CD4-positive, alpha-beta T cell treated with Interleukin-1 beta for 1 hour (primary cell): ENCODE measurements around the gene COQ7.
A peak's percentile ranks its signal among the peaks of the same experiment; 100 is the strongest.

Experiments used
- DNase-seq, 2 donors: peaks; one replicate each; pipeline ENCODE4 v3.0.0-alpha.2; 2020 to 2022

The COQ7 gene

DNA sequence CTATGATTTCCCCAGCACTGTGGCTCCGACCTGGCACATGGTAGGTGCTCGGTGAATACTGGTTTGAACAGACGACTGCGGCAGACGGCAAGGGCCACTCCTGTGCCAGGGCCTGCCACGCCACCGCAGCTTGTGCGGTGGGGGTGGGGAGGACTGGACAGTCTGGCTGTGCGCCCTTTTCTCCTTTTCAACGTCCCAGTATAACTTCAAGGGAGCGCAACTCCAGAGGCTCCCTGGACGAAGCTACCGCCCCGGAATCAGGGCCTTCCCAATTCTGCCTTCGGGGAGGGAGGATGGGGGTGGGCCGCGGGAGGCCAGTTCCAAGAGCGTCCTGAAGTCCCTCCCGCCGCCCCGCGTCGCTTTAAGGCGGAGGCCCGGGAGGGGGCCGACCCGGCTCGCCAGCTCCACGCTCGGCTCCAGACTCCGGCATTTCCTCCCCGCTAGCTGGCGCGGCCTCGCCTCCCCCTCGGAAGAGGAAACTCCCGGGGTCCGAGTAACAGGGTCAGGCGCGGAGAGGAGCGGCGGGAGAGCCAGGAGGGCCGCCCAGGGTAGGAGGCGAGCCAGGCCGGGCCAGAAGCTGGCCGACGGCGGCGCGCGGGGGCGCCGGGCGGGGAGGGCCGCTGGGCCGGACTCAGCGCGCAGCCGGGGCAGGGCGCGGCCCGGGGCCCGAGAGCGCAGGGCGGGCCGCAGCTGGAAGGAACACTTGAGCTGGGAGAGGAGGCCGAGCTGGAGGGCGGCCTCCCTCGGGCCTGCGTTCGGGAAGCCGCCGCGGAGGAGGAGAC, 46.4 kb downstream of the COQ7 start, which contains the start of gene ITPRIPL2:
Gene ITPRIPL2 (plus strand): TSS at position 388 of the 782 bp plus-strand sequence. CDS start 498 bp downstream, outside the sequence.
- DNase-seq: peak in 1 of 2 donors; percentile 25

DNA sequence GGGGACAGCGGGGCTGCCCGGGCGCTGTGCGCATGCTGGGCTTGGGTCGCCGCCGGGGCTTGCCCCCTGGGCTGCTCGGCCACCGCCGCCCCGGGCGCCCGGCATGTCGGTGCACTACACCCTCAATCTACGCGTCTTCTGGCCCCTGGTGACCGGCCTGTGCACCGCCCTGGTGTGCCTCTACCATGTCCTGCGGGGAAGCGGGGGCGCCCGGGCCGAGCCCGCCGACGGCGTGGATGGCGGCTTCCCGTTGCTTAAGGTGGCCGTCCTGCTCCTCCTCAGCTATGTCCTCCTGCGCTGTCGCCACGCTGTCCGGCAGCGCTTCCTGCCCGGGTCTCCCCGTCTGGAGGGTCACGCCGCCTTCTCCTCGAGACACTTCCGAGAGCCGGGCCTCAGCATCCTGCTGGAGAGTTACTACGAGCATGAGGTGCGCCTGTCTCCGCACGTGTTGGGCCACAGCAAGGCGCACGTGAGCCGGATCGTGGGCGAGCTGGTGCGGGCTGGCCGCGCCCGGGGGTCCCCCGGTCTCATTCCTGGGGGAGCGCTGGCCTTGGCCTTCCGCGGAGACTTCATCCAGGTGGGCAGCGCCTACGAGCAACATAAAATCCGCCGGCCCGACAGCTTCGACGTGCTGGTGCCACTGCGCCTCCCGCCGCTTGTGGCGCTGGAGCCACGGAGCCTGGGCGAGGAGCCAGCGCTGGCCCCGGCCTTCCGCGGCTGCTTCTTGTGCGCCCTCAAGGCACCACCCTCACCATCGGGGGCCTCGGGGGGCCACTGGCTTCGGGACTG, 47.1 kb downstream of the COQ7 start:
- DNase-seq: no peak

DNA sequence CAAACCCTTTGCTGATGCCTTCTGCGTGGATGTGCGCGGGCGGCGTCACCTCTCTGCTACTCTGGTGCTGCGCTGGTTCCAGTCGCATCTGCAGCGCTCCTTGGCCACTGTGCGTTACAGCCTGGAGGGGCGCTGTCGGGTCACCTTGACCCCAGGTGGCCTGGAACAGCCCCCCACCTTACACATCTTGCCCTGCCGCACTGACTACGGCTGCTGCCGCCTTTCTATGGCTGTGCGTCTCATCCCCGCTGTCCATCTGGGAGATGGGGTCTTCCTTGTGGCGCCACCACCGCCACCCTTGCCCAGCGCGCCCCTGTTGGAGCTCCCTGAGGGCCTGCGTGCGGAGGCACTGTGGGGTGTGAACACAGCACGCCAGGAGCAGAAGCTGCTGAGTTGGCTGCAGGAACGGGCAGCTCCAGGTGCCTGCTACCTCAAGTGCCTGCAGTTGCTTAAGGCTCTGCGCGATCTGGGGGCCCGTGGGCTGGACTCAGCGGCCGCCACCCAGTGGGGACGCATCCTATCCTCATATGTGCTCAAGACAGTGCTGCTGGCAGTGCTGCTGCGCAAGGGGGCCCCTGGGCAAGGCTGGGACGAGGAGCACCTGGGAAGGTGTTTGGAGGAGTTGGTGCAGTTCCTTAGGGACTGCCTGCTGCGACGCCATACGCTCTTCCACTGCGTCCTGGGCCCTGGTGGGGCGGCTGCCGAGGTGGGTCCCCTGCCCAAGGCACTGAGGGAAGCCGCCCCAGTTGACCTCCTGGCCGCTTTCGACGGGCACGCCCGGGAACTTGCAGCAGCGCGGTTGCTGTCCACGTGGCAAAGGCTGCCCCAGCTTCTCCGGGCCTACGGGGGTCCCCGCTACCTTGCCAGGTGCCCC, 48.0 kb downstream of the COQ7 start:
- DNase-seq: no peak

DNA sequence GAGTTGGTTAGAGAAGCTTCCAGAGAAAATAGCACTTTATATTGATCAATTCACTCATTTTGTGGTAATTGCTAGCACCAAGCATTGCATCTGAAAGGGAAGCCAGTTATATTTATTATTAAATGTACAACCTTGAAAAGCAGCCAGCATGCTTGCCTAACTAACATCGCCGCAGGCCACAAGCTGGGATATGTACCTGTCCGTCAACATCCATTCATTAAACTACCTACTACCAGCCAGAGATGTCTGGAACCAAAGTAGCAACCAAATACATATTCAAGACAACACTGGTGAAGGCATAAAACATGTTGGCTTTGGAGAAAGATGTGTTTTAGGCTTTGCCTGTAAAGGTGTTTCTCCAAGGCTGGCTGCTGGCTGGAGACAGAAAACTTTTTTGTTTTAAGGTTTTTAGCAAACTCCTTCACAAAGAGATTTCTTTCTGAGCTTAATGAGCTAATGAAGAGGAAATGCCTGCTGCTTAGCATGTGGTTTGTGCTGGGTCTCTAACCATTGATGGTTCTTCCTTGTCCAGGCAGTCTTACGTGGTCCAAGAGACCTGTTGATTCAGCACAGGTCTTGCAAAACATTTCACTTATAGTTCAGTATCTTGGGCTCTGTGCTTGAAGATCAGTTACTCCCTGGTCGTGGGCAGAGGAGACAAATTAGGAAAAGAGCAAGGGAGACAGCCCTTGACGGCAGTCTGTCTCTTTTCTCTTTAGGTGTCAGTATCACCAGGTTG, 49.5 kb downstream of the COQ7 start:
- DNase-seq: no peak

DNA sequence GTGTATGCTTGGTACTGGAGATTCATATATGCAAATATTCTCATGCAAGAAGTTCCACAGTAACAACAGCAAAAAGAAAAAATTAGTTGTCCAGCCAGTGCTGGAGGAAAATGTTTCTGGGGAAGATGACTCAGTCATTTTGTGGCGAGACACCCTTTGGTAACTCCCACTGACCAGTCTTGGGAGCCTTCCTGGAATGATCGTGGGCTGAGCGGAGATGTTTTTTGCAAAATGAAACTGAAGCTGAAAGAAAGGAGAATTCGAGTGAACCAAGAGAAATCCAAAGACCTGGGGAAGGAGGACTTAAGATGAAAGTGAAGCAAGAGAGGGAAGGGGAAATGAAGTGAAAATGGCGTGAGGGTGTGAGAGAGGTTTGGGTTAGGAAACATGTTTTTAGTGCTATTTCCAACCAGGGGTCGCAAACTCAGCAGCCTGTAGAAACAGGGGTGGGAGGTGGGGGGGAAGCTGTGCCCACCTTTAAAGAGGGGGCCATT, 51.6 kb downstream of the COQ7 start:
- DNase-seq: peak in 1 of 2 donors; percentile 38

DNA sequence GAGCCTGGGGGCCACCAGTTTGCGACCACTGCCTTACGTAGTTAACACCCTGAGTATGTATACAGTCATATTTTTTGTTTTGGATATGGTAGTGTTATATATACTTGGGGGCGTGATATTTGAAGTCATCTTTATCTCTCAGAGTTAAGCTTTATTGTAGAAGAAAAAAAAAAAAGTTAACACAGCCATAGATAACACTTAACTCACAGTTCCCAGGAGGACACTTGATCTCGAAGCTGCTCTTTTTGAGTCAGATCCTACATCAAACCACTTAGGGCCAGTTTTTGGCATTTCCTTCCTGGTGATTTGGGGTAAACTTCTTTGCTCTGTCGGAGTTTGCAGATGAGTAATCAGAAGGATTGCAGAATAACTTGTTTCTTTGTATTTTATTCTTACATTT, 52.1 kb downstream of the COQ7 start:
- DNase-seq: no peak

DNA sequence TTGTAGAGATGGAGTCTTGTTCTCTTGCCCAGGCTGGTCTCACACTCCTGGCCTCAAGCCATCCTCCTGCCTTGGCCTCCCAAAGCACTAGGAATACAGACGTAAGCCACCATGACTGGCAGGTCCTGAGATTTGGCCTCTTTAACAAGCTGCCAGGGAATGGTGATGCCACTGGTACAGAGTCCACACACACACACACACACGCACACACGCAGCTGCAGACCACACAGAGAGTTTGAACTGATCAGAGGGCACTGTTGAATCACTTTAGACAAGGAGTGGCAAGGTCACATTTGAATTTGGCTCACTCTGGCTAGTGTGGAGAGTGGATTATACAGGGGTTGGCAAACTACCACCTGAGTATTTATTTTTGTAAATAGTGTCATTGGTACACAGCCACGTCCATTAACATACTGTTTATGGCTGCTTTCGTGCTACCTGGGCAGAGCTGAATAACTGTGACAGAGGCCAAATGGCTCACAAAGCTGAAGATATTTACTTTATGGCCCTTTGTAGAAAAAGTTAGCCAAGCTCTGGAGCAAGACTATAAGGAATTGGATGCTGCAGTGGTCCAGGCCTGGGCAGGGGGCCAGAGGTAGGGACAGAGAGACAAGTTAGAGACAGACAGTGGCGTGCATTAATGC, 56.2 kb downstream of the COQ7 start:
- no peak for DNase-seq

DNA sequence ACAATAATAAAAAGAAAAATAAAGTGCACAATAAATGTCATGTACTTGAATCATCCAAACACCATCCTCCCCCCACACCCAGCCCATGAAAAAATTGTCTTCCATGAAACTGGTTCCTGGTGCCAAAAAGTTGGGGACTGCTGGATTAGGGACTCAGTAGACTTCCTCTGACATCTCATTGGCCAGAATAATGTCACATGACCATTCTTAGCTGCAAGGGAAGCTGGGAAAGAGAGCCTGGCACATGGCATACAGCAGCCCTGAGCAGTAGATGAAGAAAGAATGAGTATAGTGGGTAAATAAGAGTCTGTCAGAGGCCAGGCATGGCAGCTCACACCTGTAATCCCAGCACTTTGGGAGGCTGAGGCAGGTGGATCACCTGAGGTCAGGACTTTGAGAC, 58.9 kb downstream of the COQ7 start:
- no peak for DNase-seq

DNA sequence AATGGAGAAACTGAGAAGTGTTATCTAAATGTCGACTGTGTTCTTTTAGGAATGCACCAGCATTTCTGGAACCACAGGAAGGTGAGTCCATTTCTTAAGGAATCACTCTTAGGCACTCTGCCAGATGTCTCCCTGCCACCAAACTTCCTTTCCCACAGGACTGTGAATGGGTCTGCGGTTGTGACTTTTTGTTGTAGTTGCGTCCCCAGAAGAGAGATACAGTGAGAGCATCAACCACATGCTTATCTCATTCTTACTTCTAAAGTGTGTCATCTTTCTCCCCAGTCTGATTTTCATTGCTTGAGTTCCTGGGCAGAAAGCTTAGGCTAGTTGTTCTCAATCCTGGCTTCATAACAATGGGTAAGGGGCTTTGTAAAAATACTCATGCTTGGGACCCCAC, 59.8 kb downstream of the COQ7 start:
- DNase-seq: no peak

DNA sequence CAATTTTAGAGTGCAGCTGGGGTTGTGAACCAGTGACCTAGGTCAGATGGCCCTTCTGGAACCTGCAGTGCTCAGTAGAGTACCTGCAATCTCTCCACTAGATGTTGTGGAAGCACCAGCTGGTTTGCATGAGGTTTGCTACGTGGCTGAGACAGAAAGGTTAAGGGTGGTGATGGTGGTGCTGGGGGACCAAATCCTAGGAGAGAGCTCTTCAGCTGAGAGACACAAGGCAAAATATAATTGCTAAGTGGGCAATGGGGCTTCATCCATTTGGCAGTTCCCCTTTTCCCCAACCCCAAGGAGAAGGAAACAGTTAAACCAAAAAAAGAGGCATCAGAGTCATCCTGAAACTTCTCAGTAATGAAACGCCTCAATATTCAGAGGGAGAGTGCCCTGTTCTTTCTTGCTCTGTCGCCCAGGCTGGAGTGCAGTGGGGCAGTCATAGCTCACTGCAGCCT, 60.3 kb downstream of the COQ7 start:
- no peak for DNase-seq

DNA sequence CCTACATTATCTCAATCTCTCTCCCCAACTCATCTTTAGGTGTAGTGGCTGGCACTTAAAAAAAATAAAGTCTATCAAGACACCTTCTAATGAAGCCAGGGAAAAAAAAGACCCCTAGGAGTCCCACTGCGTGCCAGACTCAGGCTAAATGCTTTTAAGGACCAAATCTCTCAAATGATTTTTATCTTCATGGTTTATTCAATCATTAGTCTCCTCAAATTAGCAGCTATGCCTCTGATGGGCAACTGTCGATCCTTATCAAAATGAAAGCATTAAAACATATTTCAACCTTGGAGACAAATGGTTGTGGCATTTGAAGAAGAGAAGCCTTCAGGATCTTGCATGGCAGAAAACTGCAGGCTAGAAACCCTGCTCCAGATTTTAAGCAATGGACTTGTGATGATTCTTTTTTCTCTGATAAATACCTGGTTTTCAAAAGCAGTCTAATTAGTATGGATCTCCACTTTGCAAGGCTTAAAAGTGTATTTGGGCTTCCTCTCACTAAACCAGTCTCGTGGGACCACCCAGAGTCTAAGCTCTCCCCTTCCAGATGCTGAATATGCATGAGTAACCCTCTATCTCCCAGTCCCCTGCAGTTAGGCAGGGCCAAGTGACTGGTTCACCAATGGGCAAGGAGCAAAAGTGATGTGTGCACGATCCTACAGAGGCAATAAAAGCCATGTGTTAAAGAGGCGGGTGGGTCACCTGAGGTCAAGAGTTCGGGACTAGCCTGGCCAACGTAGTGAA, 61.2 kb downstream of the COQ7 start:
- DNase-seq: no peak
